G401 (cell line): ENCODE data around the gene SGCD. TPM values are rescaled to one million over a fixed set of nuclear protein-coding genes. Genes with fewer than 3 reads are reported as not detected.

Experiments
- DNase-seq: peaks from one replicate; pipeline ENCODE4 v3.0.0-alpha.2; 2015; ENCODE audit warnings: low spot score
- in situ Hi-C: cut with HindIII; loops from 2 replicates; pipeline ENCODE4 v1.10.0; 2016; ENCODE audit warnings: low sequenced_read_pairs, mixed read lengths
- total RNA-seq: library from RNA; depleted of rRNA; stranded (reverse); fragments of >200 nt; shearing (Covaris generic); gene quantifications from 2 replicates; pipeline ENCODE4 v1.2.3, GENCODE V29; 2014

Gene SGCD
- total RNA-seq, 1 experiment from 2014 or later: not detected

DNA sequence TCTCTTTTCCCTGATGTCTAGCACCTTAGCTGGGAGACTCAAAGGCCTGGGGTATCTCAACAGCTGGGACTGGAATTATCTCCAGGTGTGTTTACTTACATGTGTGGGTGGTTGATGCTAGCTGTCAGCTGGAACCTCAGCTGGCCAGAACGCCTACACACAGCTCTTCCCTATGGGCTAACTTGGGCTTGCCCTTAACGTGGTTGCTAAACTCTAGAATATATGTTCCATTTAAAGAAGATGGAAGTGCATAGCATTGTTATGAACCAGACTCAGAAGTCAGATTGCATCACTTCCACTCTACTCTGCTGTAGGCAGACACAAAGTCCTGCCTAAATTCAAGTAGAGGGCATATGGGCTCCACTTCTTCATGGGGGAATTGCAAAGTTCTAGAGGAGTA is 29.3 kb downstream of the SGCD start:
- in situ Hi-C loops: no loop called here

GRCh38 chr5:156359476-156359875 is 32.5 kb downstream of the SGCD start:
- in situ Hi-C loops: no loop called here
- DNase-seq: no peak

More for the DNA sequence above, 29.3 kb downstream of the SGCD start:
- DNase-seq: no peak

DNA sequence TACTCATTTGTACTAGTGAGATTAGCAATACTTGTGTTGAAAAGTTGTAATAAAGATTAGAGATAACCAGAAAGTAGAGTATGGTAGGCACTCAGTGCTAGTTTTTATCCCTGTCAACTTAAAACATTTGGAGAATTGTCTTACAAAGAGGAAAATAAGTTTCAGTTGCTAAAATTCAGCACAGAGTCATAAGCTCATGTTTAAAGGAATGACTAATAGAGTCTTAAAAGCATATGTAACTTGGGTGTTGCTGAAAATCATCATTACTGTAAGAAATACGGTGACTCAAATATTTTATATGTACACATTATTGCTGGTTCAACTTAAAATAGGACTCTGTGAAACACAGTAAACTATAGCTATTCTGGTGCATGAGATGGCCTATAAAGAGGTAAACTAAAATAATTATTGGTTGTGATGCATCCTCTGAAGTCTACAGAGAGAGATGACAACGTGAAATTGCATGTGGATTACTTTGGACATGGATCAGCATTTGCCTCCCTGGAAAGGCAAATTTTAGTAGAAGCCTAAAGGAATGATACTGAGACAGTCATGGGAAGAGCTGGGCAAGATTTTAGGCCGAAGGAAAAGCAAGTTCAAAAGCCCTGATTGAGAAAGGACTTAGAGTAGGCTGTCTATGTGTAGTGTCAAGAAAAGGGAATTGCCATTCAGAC is 34.6 kb downstream of the SGCD start:
- in situ Hi-C loops: no loop called here
- no peak for DNase-seq

DNA sequence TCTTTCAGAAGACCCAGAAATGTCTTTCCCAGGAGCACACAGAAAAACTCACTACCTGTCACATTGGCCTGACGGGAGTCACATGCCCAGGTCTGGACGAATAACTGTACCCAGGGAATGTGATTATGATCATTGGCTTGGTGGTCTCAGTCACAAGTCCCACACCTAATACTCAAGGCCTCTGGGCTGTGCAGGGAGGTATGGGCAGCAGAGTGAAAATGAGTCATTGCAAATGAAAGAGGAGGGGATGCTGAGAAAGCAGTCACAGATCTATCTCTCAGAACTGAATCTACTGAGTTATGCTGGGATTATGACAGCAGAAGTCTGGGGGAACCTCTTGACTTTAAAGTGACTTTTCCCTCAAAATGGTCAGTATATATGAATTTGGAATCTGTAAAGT is 36.9 kb downstream of the SGCD start:
- no peak for DNase-seq
- in situ Hi-C loops: no loop called here

DNA sequence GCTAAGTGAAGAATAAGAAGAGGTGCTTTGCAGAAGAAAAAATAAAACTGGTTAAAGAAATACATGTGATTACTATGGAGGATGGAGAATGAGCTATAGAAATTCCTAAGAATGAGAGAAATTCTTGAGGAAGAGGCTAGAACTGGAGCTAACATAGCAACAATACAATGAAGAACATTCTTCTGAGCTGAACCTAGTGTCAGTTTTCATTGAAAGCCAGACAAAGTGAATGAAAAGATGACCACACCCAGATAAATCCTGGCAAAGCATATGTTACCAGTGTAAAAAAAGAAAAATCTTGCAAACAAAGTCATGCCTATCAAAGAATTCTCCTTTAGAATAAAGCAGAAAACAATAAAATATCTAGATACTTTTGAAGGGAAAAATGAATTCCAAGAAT is 39.6 kb downstream of the SGCD start:
- in situ Hi-C loops: no loop called here

GRCh38 chr5:156367597-156367996 is 40.6 kb downstream of the SGCD start:
- no peak for DNase-seq
- in situ Hi-C loops: no loop called here

More for the DNA sequence above, 39.6 kb downstream of the SGCD start:
- DNase-seq: no peak

DNA sequence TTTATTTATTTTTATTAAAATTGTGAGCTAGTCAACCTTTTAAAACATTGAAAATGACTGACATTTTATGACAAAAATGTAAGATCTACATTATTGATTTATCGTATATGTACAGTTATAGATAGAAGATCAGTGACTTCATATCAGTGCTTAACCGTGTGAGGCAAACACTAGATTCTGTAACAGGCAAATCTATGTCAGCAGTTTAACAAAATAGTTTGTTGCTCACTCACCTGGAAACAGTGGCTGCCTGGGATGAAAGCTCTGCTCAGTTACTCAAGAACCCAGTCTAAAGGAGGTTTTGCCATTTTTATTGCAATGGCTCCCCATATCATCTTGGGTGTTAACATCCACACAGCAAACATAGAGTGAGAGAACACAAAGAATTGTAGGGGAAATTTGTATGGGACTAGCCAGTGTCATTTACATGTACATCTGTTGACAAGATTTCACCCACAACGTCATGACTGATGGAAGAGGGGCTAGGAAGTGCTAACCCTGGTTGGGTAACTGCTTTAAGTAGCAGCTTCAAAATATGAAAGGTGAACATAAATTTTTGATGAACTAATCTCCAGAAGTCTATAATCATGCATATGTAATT is 49.0 kb downstream of the SGCD start:
- no peak for DNase-seq
- in situ Hi-C loops: no loop called here

DNA sequence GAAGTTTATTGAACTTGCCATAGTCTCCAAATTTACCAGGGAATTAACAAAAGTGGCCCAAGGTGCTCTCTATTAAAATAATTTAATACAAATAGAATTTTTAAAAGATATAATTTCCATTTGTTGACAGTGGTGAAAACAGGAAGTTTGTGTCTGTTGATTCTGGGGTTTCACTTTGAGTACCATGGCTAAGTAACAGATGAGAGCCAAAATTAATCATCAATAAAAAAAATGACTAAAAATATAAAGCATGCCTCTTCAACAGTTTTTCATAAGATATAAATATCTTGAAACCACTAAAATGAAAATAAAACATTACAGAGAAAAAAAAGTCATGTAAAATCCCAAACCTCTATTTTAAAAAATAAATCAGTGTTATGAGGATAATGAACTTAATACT is 49.8 kb downstream of the SGCD start:
- no peak for DNase-seq
- in situ Hi-C loops: no loop called here

GRCh38 chr5:156378159-156378558 is 51.2 kb downstream of the SGCD start:
- no peak for DNase-seq
- in situ Hi-C loops: no loop called here

GRCh38 chr5:156379206-156379605 is 52.2 kb downstream of the SGCD start:
- in situ Hi-C loops: no loop called here
- no peak for DNase-seq

- in situ Hi-C loops: no loop called here
- DNase-seq: no peak
Measured at GRCh38 chr5:156380848-156381247, 53.9 kb downstream of the SGCD start.

GRCh38 chr5:156383510-156384265 is 56.7 kb downstream of the SGCD start:
- in situ Hi-C loops: no loop called here
- no peak for DNase-seq

DNA sequence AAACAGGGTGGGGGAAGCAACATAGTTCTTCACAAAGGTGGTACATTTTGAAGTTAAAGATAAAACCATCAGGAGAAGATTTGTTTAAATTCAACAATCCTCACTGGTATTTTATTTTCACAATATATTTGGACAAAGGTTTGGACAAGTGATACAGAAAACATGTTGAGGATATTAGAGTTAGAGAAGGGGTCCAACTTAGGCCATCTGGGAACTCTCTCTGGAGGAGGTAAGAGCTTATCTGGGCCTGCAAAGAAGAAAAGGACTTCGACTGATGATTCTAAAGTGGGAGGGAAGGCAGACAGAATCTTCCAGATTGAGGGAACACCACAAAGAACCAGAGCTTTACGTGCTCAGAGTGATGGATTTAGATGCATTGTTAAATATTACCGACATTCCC is 58.5 kb downstream of the SGCD start:
- no peak for DNase-seq
- in situ Hi-C loops: no loop called here

DNA sequence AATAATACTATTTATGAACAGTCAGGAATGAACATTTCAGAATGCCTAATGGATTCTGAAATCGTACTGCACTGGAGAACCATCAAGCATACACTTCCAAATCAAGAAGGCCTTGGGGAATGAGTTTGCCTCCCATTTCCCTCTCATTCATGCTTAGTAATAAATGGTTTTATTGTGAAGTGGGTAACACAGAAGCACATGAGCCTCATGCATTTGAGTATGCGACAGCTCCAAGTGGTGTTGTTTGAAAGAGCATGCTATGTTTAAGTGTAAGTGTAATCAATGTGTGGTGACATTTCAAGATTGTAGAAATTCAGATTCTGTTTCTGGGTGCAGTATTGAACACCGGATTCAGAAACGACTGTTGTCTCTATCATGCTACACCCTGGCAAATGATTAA is 60.0 kb downstream of the SGCD start:
- in situ Hi-C loops: no loop called here
- no peak for DNase-seq

DNA sequence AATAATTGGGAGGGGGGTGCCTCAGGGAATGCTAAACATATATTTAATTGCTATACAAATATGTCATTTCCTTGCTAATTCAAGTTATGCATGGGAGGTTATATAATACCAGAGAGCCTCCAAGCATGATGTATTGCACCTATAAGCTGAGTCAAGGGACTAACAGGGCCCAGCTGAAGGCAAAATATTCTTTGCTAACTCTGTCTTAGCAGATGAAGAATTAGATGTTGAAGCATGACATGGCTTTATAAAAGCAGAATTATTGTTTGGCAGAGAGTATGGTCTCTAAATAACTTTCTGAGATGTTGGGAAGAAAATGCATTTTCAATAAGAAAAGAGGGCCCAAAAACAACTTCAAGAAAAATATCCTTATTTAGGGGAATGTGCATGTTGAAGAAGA is 60.4 kb downstream of the SGCD start:
- in situ Hi-C loops: no loop called here
- DNase-seq: no peak

GRCh38 chr5:156388233-156388632 is 61.3 kb downstream of the SGCD start:
- in situ Hi-C loops: no loop called here
- DNase-seq: no peak

DNA sequence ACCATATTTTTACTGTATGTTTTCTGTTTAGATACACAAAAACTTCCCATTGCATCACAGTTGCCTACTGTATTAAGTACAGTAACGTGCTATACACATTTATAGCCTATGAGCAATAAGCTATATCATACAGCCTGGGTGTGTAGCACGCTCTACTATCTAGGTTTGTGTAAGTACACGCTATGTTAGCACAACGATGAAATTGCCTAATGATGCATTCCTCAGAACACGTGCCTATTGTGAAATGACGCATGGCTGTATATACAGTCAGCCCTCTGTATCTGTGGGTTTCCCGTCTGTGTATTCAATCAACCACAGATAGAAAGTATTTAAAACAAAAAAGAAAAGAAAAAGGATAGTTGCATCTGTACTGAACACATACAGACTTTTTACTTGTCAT is 64.2 kb downstream of the SGCD start:
- no peak for DNase-seq
- in situ Hi-C loops: no loop called here

DNA sequence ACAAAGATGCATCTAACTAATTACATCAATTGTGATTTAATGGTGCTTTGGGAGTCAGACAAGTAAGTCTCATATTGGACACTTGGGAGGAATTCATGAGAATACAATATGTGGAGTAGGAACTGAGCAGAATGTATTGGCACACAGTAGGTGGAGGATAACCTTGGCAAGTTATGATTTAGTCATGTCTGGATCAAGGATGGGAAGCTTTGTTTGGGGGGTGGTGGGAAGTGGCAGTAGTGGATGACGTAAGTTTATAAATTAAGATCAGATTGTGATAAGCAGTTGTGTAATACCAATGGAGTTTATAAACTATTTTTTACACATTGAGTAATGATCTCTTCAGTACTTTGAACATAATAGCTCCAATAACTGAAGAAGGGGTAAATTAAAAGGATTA is 67.0 kb downstream of the SGCD start:
- in situ Hi-C loops: no loop called here
- DNase-seq: no peak

GRCh38 chr5:156394642-156395305 is 67.8 kb downstream of the SGCD start:
- in situ Hi-C loops: no loop called here
- no peak for DNase-seq

DNA sequence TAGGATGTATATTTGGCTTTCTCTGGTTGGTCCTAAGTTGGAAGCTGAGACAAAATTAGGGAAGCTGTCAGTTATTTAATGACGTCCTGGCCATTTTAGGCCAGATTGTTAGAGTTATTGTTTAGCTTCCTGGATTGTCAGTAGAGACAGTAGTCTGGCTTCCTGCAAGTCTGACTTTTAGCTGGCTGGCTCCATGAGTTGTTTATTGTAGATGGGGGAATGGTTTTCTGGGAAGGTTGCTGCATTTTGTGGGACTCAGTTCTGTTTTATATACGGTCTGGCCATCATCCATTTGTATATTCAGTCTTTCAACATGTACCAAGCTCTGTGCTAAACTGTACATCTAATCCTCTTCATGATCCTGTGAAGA is 68.3 kb downstream of the SGCD start:
- DNase-seq: no peak
- in situ Hi-C loops: no loop called here
